Sigmoid colon (tissue), 4 donors: ENCODE data around the gene NFATC2IP.

Experiments
- EP300 ChIP-seq, 4 donors: sonication (generic); formaldehyde crosslinking; IDR thresholded peaks; one replicate each; pipeline ENCODE4 v1.6.1; 2017; ENCODE audit warnings: antibody characterized with exemption in 4 of 4
- POLR2A ChIP-seq, 2 donors: fragments of 450-650 bp; IDR thresholded peaks; one replicate each; pipeline ENCODE4 v1.6.1; 2016; ENCODE audit warnings: antibody characterized with exemption in 2 of 2, mild to moderate bottlenecking in 2 of 2, moderate library complexity in 2 of 2
- TF ChIP-seq, protein P1 (sequence below), 4 experiments: fragments of 450-650 bp in 3 of 4; fragments of 200-600 bp in 1 of 4; IDR thresholded peaks; one replicate each; pipeline ENCODE4 v1.5.1; 2016 to 2019; ENCODE audit warnings: antibody characterized with exemption in 4 of 4, mild to moderate bottlenecking in 3 of 4, moderate library complexity in 2 of 4

DNA sequence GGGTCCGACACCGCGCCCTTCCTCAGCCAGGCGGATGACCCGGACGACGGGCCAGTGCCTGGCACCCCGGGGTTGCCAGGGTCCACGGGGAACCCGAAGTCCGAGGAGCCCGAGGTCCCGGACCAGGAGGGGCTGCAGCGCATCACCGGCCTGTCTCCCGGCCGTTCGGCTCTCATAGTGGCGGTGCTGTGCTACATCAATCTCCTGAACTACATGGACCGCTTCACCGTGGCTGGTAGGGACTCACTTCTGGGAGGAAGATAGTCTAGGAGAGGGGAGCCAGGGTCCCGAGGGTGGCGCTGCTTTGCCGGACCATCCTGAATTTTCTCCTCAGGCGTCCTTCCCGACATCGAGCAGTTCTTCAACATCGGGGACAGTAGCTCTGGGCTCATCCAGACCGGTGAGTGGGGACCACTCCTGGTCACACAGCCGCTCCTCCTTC lies 24.4 kb downstream of the NFATC2IP start:
- TF ChIP-seq, protein P1, sequence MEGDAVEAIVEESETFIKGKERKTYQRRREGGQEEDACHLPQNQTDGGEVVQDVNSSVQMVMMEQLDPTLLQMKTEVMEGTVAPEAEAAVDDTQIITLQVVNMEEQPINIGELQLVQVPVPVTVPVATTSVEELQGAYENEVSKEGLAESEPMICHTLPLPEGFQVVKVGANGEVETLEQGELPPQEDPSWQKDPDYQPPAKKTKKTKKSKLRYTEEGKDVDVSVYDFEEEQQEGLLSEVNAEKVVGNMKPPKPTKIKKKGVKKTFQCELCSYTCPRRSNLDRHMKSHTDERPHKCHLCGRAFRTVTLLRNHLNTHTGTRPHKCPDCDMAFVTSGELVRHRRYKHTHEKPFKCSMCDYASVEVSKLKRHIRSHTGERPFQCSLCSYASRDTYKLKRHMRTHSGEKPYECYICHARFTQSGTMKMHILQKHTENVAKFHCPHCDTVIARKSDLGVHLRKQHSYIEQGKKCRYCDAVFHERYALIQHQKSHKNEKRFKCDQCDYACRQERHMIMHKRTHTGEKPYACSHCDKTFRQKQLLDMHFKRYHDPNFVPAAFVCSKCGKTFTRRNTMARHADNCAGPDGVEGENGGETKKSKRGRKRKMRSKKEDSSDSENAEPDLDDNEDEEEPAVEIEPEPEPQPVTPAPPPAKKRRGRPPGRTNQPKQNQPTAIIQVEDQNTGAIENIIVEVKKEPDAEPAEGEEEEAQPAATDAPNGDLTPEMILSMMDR (IDR thresholded peaks at IDR 0.05), result no peak
- TF ChIP-seq POLR2A (IDR thresholded peaks at IDR 0.05) (no peak), EP300 (IDR thresholded peaks at IDR 0.05) (no peak)
